ENCODE results near the gene STT3A.
A peak's percentile ranks its signal among the peaks of the same experiment; 100 is the strongest.
"Not testable (repeated sequence)": the region's sequence is repeated elsewhere in the genome, so short reads cannot be mapped to it uniquely, and the experiment has no call there.

The STT3A gene
- total RNA-seq: 80.0 to 82.0 reads per million in 2 donors

- DNase-seq: peak; percentile 88
Measured at GRCh38 chr11:125592305-125593113, at the start of gene STT3A. Gene STT3A (plus strand): TSS chr11:125592852. CDS start chr11:125595916, 3,064 bp downstream.

- no peak for DNase-seq
Measured at GRCh38 chr11:125550780-125551179, 41.9 kb upstream of the STT3A start.

GRCh38 chr11:125551835-125552342 lies 40.8 kb upstream of the STT3A start:
- no peak for DNase-seq

GRCh38 chr11:125552927-125553326 lies 39.7 kb upstream of the STT3A start:
- DNase-seq: no peak

GRCh38 chr11:125553357-125553756 lies 39.3 kb upstream of the STT3A start:
- DNase-seq: no peak

GRCh38 chr11:125554038-125554437 lies 38.6 kb upstream of the STT3A start:
- no peak for DNase-seq

- no peak for DNase-seq
Measured at GRCh38 chr11:125559888-125560287, 32.8 kb upstream of the STT3A start.

GRCh38 chr11:125561924-125562323 lies 30.7 kb upstream of the STT3A start:
- DNase-seq: no peak

- DNase-seq: no peak
Measured at GRCh38 chr11:125562430-125562829, 30.2 kb upstream of the STT3A start.

- DNase-seq: no peak
Measured at GRCh38 chr11:125564357-125564756, 28.3 kb upstream of the STT3A start.

GRCh38 chr11:125566235-125566634 lies 26.4 kb upstream of the STT3A start:
- no peak for DNase-seq

GRCh38 chr11:125568970-125569914 lies 23.4 kb upstream of the STT3A start, which contains the start of gene EI24:
Gene EI24 (plus strand): TSS chr11:125569477. CDS start chr11:125572528, 3,051 bp downstream.
- DNase-seq: peak; percentile 76

- DNase-seq: no peak
Measured at GRCh38 chr11:125569915-125570621, 22.6 kb upstream of the STT3A start.

- no peak for DNase-seq
Measured at GRCh38 chr11:125570952-125571351, 21.7 kb upstream of the STT3A start.

GRCh38 chr11:125572916-125573315 lies 19.7 kb upstream of the STT3A start:
- no peak for DNase-seq

GRCh38 chr11:125577181-125577580 lies 15.5 kb upstream of the STT3A start:
- not testable (repeated sequence) for DNase-seq

- no peak for DNase-seq
Measured at GRCh38 chr11:125578783-125579182, 13.9 kb upstream of the STT3A start.

GRCh38 chr11:125579811-125580210 lies 12.8 kb upstream of the STT3A start:
- no peak for DNase-seq

GRCh38 chr11:125583496-125583895 lies 9.2 kb upstream of the STT3A start:
- DNase-seq: no peak

GRCh38 chr11:125585487-125585886 lies 7.2 kb upstream of the STT3A start:
- DNase-seq: no peak

GRCh38 chr11:125586623-125587022 lies 6.0 kb upstream of the STT3A start:
- no peak for DNase-seq

- DNase-seq: no peak
Measured at GRCh38 chr11:125587480-125587879, 5.2 kb upstream of the STT3A start.

GRCh38 chr11:125588505-125588904 lies 4.1 kb upstream of the STT3A start:
- no peak for DNase-seq
